Breast epithelium (tissue), 4 donors: Measurements from ENCODE around the gene SUMO4. TPM values are rescaled to one million over a fixed set of nuclear protein-coding genes. Genes with fewer than 3 reads are reported as not detected.

Source experiments
- DNase-seq, 2 donors: peaks; one replicate each; pipeline ENCODE4 v3.0.0-alpha.2; 2019; ENCODE audit warnings: low spot score in 2 of 2
- H3K27ac ChIP-seq, 2 donors: fragments of 200-600 bp; sonication (generic) in 1 of 2; one replicate each; pipeline ENCODE4 v1.5.1; 2016 to 2019; ENCODE audit warnings: mild to moderate bottlenecking in 1 of 2
- H3K27me3 ChIP-seq, 2 donors: fragments of 200-600 bp; sonication (generic) in 1 of 2; one replicate each; pipeline versions ENCODE4 v1.5.1 to v1.6.0; 2017 to 2019; ENCODE audit warnings: control low read depth in 1 of 2, mild to moderate bottlenecking in 1 of 2
- H3K36me3 ChIP-seq: fragments of 200-600 bp; one replicate; pipeline ENCODE4 v1.5.1; 2019
- H3K4me1 ChIP-seq, 2 donors: fragments of 200-600 bp; sonication (generic); one replicate each; pipeline ENCODE4 v1.5.1; 2016 to 2019; ENCODE audit warnings: control low read depth in 1 of 2
- H3K4me3 ChIP-seq, 3 donors: fragments of 200-600 bp; sonication (generic); 1 replicate in 2 of 3; 2 replicates in 1 of 3; pipeline ENCODE4 v1.5.1; 2016 to 2019; ENCODE audit warnings: mild to moderate bottlenecking in 3 of 3, moderate library complexity in 2 of 3
- H3K9me3 ChIP-seq, 2 donors: fragments of 200-600 bp; sonication (generic) in 1 of 2; one replicate each; pipeline ENCODE4 v1.5.1; 2016 to 2019; ENCODE audit warnings: control low read depth in 1 of 2
- CTCF ChIP-seq, 3 donors: fragments of 450-650 bp; IDR thresholded peaks; one replicate each; pipeline ENCODE4 v1.5.1; 2016 to 2017; ENCODE audit warnings: antibody characterized with exemption in 3 of 3, mild to moderate bottlenecking in 3 of 3, moderate library complexity in 3 of 3
- POLR2A ChIP-seq: fragments of 450-650 bp; IDR thresholded peaks from one replicate; pipeline ENCODE4 v1.6.1; 2016; ENCODE audit warnings: antibody characterized with exemption, mild to moderate bottlenecking, moderate library complexity
- POLR2AphosphoS5 ChIP-seq, 3 donors: sonication (generic); formaldehyde crosslinking; IDR thresholded peaks; one replicate each; pipeline ENCODE4 v1.6.1; 2017; ENCODE audit warnings: antibody characterized with exemption in 3 of 3
- intact Hi-C: fragments of 100-400 bp; cut with DNase I; formaldehyde crosslinking; loops from one replicate; pipeline ENCODE4 v1.15.1; 2023; ENCODE audit warnings: low total_unique reads
- total RNA-seq, 3 donors: library from RNA; depleted of rRNA; stranded (reverse); fragments of >200 nt; gene quantifications; one replicate each; pipeline ENCODE4 v1.1.0, GENCODE V29; 2016

Gene SUMO4
- total RNA-seq, 3 donors from 2014 or later: 3.0 to 7.8 (median 5.6) TPM

DNA sequence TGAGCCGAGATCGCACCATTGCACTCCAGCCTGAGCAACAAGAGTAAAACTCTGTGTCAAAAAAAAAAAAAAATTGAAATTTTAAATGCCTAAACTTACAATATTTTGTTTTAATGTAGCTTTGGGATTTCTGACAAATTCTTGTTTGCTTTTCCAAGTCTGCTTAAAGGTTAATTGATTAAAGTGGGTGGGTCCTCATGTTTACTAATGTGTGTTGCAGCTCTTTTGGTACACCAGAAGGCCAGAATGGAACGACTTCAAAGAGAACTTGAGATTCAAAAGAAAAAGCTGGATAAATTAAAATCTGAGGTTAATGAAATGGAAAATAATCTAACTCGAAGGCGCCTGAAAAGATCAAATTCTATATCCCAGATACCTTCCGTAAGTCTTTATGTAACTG, 2.7 kb upstream of the SUMO4 start:
- TF ChIP-seq CTCF (IDR thresholded peaks at IDR 0.05): no peak
- H3K36me3 ChIP-seq: peaks cover 5% of the 10 kb centered on the region
- no peaks in the 10 kb centered on the region for H3K27me3 ChIP-seq
- DNase-seq: no peak
- intact Hi-C loops: no loop called here
- no peaks in the 10 kb centered on the region for H3K4me1 ChIP-seq
- no peaks in the 10 kb centered on the region for H3K9me3 ChIP-seq
- H3K27ac ChIP-seq: no peak overlapping the region
- H3K4me3 ChIP-seq: no peak overlapping the region

DNA sequence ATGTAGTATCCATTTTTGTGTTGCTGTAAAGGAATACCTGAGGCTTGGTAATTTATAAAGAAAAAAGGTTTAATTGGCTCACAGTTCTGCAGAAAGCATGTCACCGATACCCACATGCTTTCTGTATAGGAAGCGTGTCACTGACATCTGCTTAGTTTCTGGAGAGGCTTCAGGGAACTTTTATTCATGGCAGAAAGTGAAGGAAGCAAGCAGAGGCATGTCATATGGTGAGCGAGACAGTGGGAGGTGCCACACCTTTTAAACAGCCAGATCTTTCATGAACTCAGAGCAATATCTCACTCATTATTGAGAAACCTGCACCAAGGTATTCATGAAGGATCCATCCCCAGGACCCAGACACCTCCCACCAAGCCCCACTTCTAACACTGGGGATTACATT, 3.5 kb downstream of the SUMO4 start:
- Histone ChIP-seq H3K27me3 (no peaks in the 10 kb centered on the region), H3K36me3 (no peaks in the 10 kb centered on the region), H3K27ac (no peak overlapping the region), H3K9me3 (no peaks in the 10 kb centered on the region), H3K4me3 (no peak overlapping the region), H3K4me1 (no peaks in the 10 kb centered on the region)
- intact Hi-C loops: no loop called here
- DNase-seq: no peak
- TF ChIP-seq CTCF (IDR thresholded peaks at IDR 0.05) (no peak), POLR2AphosphoS5 (IDR thresholded peaks at IDR 0.05) (no peak), POLR2A (no peak)

DNA sequence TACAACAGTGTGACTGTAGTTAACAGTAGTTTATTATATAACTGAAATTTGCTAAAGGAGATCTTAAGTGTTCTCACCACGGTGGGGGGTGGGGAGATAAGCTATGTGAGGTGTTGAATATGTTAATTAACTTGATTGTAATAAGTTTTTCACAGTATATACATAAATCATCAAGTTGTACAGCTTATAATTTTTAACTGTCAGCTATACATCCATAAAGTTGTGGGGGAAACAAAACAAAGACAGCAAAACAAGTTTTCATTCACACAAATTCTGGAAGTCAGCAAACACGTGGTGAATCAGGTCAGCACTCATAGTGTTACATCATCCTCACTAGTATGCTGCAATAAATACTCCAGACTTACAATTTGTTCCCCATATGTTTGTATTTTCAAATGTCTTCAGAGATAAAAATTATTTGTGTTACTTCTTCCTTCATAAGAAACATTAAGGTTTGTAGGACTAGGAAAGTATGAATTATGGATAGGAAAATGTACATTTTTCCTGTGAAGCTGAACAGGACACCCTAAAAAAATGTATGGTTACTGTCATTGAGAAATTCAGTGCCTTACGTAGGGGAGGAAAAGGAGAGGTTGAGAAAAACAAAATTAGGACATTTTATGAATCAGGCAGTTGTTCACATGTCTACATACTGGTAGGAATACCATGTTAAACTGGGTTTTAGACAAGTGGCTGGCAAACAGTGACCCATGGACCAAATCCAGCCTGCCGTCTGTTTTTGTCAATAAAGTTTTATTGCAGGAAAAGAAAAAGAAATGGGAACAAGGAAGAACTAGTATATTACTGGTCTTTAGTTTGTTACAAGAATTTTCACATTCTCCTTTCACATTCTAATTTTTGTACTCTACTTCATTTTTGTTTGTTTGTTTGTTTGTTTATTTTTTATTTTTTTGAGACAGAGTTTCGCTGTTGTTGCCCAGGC, 6.0 kb downstream of the SUMO4 start:
- no peaks in the 10 kb centered on the region for H3K27me3 ChIP-seq
- H3K9me3 ChIP-seq: no peaks in the 10 kb centered on the region
- no peaks in the 10 kb centered on the region for H3K36me3 ChIP-seq
- no peak overlapping the region for H3K27ac ChIP-seq
- no peak for DNase-seq
- intact Hi-C loops: no loop called here
- H3K4me1 ChIP-seq: no peaks in the 10 kb centered on the region
- H3K4me3 ChIP-seq: no peak overlapping the region
- TF ChIP-seq POLR2A: no peak
- TF ChIP-seq CTCF (IDR thresholded peaks at IDR 0.05): no peak
- TF ChIP-seq POLR2AphosphoS5 (IDR thresholded peaks at IDR 0.05): no peak

DNA sequence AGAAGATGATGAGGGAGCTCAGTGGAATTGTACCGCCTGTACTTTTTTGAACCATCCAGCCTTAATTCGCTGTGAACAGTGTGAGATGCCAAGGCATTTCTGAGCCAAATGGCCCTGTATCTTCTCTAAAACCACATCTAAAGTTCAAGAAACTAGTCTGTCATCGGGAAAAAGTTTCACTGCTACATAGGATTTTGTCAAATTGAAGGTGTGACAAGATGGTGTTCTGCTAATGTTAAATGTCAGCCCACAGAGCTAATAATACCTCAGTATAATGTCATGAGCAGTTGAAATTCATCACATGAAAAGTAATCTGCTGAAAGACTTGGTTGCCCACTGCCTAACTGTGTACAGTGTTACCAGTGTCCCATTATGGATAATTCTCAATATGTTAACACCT, 9.6 kb downstream of the SUMO4 start:
- no peaks in the 10 kb centered on the region for H3K4me1 ChIP-seq
- no peaks in the 10 kb centered on the region for H3K36me3 ChIP-seq
- H3K4me3 ChIP-seq: no peak overlapping the region
- no peak overlapping the region for H3K27ac ChIP-seq
- intact Hi-C loops: no loop called here
- no peak for TF ChIP-seq POLR2A
- no peak for TF ChIP-seq CTCF (IDR thresholded peaks at IDR 0.05)
- TF ChIP-seq POLR2AphosphoS5 (IDR thresholded peaks at IDR 0.05): no peak
- H3K27me3 ChIP-seq: no peaks in the 10 kb centered on the region
- DNase-seq: no peak
- no peaks in the 10 kb centered on the region for H3K9me3 ChIP-seq

DNA sequence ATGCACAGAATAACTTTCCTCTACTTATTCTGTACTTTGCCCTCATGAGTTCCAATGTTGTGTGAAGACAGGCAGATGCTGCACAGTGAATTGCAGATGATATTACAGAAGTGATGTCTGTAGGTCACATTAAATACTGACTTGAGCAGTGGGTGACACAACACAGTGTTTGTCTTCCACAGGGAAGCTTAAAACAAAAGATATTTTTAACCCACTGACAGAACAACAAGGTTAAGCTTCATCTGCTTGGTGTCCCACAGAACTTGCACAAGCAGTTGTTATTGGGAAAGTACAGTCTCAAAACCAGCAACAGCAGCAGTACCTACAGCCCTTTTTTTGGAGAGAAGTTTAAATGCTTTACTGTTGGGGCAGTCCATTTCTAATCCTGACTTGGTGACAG, 10.5 kb downstream of the SUMO4 start:
- H3K27me3 ChIP-seq: no peaks in the 10 kb centered on the region
- intact Hi-C loops: no loop called here
- H3K27ac ChIP-seq: no peak overlapping the region
- no peaks in the 10 kb centered on the region for H3K9me3 ChIP-seq
- TF ChIP-seq POLR2AphosphoS5 (IDR thresholded peaks at IDR 0.05): no peak
- no peak for TF ChIP-seq CTCF (IDR thresholded peaks at IDR 0.05)
- no peak for TF ChIP-seq POLR2A
- H3K36me3 ChIP-seq: no peaks in the 10 kb centered on the region
- DNase-seq: no peak
- H3K4me3 ChIP-seq: no peak overlapping the region
- H3K4me1 ChIP-seq: no peaks in the 10 kb centered on the region
